Rectal smooth muscle tissue (tissue), 1 donor: ENCODE data around the gene AGAP1.

Experiments used
- H3K27ac ChIP-seq: one replicate; pipeline ENCODE4 v1.7.0; 2013; ENCODE audit warnings: low read depth, low read length, inconsistent platforms
- H3K27me3 ChIP-seq: one replicate; pipeline ENCODE4 v1.7.0; 2013; ENCODE audit warnings: low read length; ENCODE audit not compliant: control insufficient read depth, insufficient read depth
- H3K36me3 ChIP-seq: one replicate; pipeline ENCODE4 v1.7.0; 2013; ENCODE audit warnings: low read length; ENCODE audit not compliant: control insufficient read depth, insufficient read depth
- H3K4me1 ChIP-seq: one replicate; pipeline ENCODE4 v1.7.0; 2013; ENCODE audit warnings: low read length; ENCODE audit not compliant: control insufficient read depth, insufficient read depth
- H3K4me3 ChIP-seq: one replicate; pipeline ENCODE4 v1.7.0; 2013; ENCODE audit warnings: low read length
- H3K9ac ChIP-seq: one replicate; pipeline ENCODE4 v1.7.0; 2013; ENCODE audit warnings: low read length

AGAP1 gene

GRCh38 chr2:235781775-235782174 is 287.9 kb downstream of the AGAP1 start:
- H3K27ac ChIP-seq: no peak overlapping the region
- H3K27me3 ChIP-seq: no peaks in the 10 kb centered on the region
- H3K4me1 ChIP-seq: no peaks in the 10 kb centered on the region
- no peak overlapping the region for H3K9ac ChIP-seq
- H3K36me3 ChIP-seq: no peaks in the 10 kb centered on the region
- no peak overlapping the region for H3K4me3 ChIP-seq

GRCh38 chr2:235784788-235785187 is 290.9 kb downstream of the AGAP1 start:
- Histone ChIP-seq H3K27ac (no peak overlapping the region), H3K9ac (no peak overlapping the region), H3K4me3 (no peak overlapping the region), H3K27me3 (no peaks in the 10 kb centered on the region), H3K4me1 (no peaks in the 10 kb centered on the region), H3K36me3 (no peaks in the 10 kb centered on the region)

- Histone ChIP-seq H3K4me3 (no peak overlapping the region), H3K36me3 (no peaks in the 10 kb centered on the region), H3K27ac (no peak overlapping the region), H3K4me1 (no peaks in the 10 kb centered on the region), H3K27me3 (no peaks in the 10 kb centered on the region), H3K9ac (no peak overlapping the region)
Measured at GRCh38 chr2:235789552-235789951, 295.7 kb downstream of the AGAP1 start.

GRCh38 chr2:235793163-235793752 is 299.4 kb downstream of the AGAP1 start:
- Histone ChIP-seq H3K36me3 (no peaks in the 10 kb centered on the region), H3K27me3 (no peaks in the 10 kb centered on the region), H3K27ac (no peak overlapping the region), H3K9ac (no peak overlapping the region), H3K4me3 (no peak overlapping the region), H3K4me1 (no peaks in the 10 kb centered on the region)

GRCh38 chr2:235799281-235799680 is 305.4 kb downstream of the AGAP1 start:
- Histone ChIP-seq H3K36me3 (peaks cover 7% of the 10 kb centered on the region), H3K4me1 (no peaks in the 10 kb centered on the region), H3K27me3 (no peaks in the 10 kb centered on the region), H3K27ac (no peak overlapping the region), H3K9ac (no peak overlapping the region), H3K4me3 (no peak overlapping the region)

- no peaks in the 10 kb centered on the region for H3K27me3 ChIP-seq
- H3K9ac ChIP-seq: no peak overlapping the region
- no peak overlapping the region for H3K4me3 ChIP-seq
- H3K36me3 ChIP-seq: peaks cover 7% of the 10 kb centered on the region
- no peaks in the 10 kb centered on the region for H3K4me1 ChIP-seq
- H3K27ac ChIP-seq: no peak overlapping the region
Measured at GRCh38 chr2:235802542-235802941, 308.7 kb downstream of the AGAP1 start.

GRCh38 chr2:235803028-235803427 is 309.2 kb downstream of the AGAP1 start:
- H3K36me3 ChIP-seq: peaks cover 7% of the 10 kb centered on the region
- H3K9ac ChIP-seq: no peak overlapping the region
- H3K4me3 ChIP-seq: no peak overlapping the region
- H3K4me1 ChIP-seq: no peaks in the 10 kb centered on the region
- H3K27ac ChIP-seq: no peak overlapping the region
- H3K27me3 ChIP-seq: no peaks in the 10 kb centered on the region

GRCh38 chr2:235804676-235805075 is 310.8 kb downstream of the AGAP1 start:
- Histone ChIP-seq H3K4me3 (no peak overlapping the region), H3K4me1 (no peaks in the 10 kb centered on the region), H3K27ac (no peak overlapping the region), H3K36me3 (peaks cover 4% of the 10 kb centered on the region), H3K27me3 (no peaks in the 10 kb centered on the region), H3K9ac (no peak overlapping the region)

- Histone ChIP-seq H3K4me3 (no peak overlapping the region), H3K9ac (no peak overlapping the region), H3K4me1 (no peaks in the 10 kb centered on the region), H3K36me3 (no peaks in the 10 kb centered on the region), H3K27me3 (no peaks in the 10 kb centered on the region), H3K27ac (no peak overlapping the region)
Measured at GRCh38 chr2:235806986-235807750, 313.3 kb downstream of the AGAP1 start.

GRCh38 chr2:235808366-235808765 is 314.5 kb downstream of the AGAP1 start:
- no peak overlapping the region for H3K27ac ChIP-seq
- H3K27me3 ChIP-seq: no peaks in the 10 kb centered on the region
- H3K9ac ChIP-seq: no peak overlapping the region
- H3K4me3 ChIP-seq: no peak overlapping the region
- H3K36me3 ChIP-seq: peaks cover 6% of the 10 kb centered on the region
- H3K4me1 ChIP-seq: no peaks in the 10 kb centered on the region

- Histone ChIP-seq H3K27ac (no peak overlapping the region), H3K4me3 (no peak overlapping the region), H3K4me1 (no peaks in the 10 kb centered on the region), H3K27me3 (no peaks in the 10 kb centered on the region), H3K9ac (no peak overlapping the region), H3K36me3 (peaks cover 6% of the 10 kb centered on the region)
Measured at GRCh38 chr2:235810252-235810651, 316.4 kb downstream of the AGAP1 start.

GRCh38 chr2:235810846-235811245 is 317.0 kb downstream of the AGAP1 start:
- Histone ChIP-seq H3K9ac (no peak overlapping the region), H3K27me3 (no peaks in the 10 kb centered on the region), H3K27ac (no peak overlapping the region), H3K4me3 (no peak overlapping the region), H3K36me3 (peaks cover 6% of the 10 kb centered on the region), H3K4me1 (no peaks in the 10 kb centered on the region)
